ENCODE results near the gene NCOR1. TPM values are rescaled to one million over a fixed set of nuclear protein-coding genes. Genes with fewer than 3 reads are reported as not detected.

The NCOR1 gene
- total RNA-seq, 1 experiment from 2014 or later, result 54.2 TPM

DNA sequence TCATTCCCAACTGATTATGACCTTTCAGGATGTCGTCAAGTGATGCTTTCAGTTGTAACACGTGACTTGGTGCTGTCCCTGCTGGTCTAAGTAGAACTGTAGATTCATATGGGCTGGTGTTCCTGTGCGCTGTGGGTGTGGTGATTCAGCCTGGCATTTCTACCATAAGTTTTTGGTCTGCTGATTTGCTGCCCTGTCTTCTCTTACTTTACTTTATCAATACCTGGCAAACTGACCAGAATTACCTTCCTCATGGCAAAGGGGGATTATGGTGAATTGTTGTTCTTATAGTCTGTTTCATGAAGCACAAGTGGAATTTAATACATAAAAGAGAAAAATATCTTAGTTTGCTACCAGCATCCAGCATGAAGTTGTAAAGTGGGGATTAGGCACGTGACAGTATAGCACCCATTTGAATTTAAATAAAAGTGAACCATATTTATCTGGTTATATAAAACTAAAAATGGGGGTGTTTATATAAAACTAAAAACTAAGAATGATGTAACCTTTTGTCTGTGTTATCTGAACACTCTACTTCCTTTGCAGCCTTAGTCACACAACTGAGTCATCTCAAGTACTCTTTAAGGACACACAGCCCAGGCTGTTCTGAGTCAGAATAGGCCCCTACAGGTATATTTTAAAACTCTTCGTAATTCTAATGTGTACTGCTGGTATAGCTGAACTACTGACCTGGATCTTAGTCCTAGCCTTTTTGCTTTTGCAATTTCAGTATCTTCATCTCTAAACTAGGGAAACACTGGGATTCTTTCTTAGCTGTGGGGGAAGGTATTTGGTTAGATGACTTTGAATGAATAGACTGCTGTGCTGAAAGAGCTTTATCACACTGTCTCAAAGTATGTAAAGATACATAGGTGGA lies 187.4 kb downstream of the NCOR1 start:
- peak; percentile 89 for DNase-seq (ENCODE audit: low read depth)

DNA sequence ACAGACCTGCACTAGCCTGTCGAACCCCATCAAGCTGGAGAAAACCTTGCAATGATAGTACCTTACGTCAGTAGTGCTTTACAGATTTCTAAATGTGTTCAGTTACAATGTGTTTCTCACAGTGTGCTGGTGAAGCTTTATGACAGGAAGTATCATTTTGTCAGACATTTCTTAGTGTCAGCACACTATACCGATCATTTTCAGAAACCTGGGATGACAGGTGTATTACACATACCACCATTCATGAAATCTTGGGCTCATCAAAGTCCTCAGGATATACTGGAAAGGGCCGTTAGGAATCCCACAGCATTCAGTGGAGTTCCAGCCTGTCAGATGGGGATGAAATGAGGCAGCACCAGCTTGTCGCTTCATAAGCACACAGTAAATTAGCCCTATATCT lies 188.4 kb downstream of the NCOR1 start:
- no peak for DNase-seq (ENCODE audit: low read depth)

DNA sequence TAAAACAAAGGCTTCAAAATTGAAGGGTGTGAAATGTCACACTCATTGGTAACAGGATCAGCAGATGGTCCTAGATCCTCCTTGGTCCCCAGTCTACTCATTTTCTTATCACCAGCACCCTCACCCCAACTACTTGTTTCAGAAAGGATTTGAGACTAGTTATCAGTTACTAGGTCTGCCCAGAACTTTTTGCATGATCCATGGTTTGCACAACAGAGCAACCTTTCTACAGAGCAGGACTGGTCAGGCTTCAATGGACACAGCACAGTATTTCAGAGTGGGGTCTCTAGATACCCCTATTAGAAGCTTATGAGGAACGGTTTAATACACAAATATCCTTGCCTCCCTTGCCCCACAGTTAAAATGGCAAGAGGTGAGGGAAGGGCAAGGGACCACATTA lies 190.1 kb downstream of the NCOR1 start:
- no peak for DNase-seq (ENCODE audit: low read depth)

DNA sequence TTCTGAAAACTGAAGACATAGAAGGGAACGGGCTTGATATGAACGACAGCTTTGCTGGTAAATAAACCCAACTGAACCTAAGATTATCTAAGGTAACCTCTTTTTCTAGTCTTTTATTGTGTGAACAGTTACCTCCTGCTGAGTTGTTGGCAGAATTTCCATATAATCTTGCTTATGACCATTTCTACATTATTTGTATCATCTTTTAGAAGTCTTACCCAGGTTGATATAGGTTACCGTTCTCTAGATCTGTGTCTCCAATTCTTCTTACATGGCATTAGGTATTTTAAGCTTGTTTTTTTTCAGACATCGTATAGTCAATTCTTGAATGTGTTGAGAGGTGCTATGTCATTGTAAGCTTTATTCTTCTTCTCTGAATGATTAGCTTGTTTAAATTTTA lies 191.5 kb downstream of the NCOR1 start:
- DNase-seq (ENCODE audit: low read depth), result no peak

DNA sequence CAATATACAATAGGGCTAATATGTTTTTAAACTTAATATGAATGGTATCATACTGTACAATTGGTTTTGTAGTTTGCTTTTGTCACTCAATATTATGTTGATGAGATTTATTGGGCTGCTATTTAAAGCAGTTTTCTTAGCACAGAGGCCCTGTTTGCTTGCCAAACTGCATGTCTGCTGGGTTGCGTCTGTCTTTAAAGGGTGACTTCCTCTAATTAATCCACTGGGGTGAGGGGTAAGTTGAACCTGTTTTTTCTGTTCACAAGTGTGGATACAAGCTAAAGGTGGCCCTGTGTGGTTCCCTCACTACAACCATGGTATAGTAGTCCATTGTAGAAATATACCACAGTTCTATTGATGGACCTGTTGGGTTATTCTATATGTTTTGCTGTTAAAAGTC lies 196.0 kb downstream of the NCOR1 start:
- no peak for DNase-seq (ENCODE audit: low read depth)

DNA sequence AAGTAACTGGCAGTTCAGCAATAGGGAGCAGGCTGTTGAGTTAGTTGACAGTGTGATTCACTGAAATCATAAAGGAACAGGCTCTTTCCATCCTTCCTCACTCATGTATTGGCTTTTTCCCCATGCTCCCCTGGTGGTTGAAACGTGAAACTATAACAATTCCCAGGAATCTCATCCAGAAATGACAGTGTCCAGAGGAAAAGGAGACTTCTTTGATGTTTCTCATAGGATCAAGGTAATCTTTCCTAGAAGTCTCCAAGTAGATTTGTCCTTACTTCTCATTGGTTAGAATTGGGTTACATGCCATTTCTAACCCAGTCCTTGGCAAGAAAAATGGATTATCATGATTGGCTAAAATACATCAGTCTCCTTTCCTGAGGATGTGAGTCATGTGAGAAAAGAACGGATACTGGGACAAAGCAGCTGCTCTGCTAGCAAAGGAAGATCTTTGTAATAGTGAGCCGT lies 201.4 kb downstream of the NCOR1 start:
- DNase-seq (ENCODE audit: low read depth), result peak; percentile 72

DNA sequence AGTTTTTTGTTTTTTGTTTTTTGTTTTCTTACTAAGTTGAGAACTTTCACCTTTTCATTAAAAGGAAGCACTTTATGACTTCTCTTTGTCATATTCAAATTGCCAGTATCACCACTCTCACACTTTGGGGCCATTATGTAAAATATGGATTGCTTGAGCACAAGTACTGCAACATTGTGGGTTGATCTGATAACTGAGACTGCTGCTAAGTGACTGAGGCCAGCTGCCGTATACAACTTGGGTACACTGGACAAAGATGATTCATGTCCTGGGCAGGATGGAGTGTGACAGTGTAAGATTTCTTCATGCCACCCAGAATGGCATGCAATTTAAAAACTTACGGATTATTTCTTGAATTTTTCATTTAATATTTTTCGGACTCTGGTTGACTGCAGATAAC lies 207.9 kb downstream of the NCOR1 start:
- DNase-seq (ENCODE audit: low read depth), result no peak

DNA sequence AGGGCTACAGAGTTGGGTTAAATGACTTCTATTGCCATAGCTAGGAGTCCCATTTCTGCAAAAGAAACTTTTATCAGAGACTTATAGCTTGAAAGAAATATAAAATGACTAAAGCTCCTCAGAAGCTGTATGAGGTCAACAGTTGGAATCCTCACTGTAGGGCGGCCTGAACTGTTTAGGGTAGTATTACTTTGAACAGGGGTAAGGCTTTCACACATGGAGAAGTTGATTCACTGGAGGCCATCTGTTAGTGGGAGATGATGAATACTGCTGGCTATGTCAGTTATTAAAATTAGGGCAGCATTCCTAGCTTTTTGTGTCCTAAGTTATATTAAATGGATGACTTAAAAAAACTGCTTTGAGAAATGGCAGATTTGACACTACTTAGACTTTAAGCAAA lies 209.7 kb downstream of the NCOR1 start:
- DNase-seq (ENCODE audit: low read depth), result no peak

DNA sequence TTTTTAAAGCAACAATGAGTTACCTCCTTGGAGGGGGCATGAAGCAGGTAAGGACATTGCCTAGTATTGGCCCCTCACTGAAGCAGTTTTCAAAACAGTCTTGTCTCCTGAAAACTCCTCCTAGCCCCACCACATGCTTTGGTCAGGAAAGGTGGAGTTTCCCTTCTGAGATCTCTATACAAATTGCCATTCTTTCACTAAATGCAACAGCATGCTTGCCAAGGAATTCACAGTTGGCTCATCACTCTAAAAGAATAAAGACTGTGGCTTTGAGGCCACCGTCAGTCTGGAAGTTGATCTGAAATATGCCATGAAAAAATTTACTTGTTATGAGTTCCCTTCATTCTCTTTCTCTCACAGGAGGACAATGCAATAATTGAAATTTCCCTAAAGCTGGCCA lies 211.5 kb downstream of the NCOR1 start:
- no peak for DNase-seq (ENCODE audit: low read depth)

DNA sequence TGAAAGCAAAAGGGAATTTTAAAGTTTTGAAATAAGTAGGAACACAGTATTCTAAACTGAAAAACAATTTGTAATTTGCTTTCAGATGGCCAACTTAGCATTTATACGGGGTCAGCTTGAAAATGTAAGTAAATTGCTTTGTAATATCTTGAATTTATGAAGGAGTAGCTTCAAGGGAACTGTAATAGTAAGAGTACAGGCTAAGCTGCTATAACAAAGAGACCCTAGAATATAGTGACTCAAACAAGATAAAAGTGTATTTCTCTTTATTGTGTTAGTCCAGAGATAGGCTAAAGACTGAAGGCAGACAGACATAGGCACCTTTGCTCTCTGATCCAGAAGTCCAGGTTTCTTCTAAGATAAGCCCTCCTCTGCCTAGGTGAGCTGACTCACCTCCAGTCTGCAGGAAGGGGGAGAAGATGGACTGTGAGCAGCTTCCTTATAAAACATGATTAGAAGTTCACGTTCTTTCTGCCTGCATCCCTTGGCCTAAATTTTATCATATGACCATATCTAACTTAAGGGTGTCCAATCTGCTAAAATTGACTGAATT lies 212.6 kb downstream of the NCOR1 start:
- DNase-seq (ENCODE audit: low read depth), result no peak

DNA sequence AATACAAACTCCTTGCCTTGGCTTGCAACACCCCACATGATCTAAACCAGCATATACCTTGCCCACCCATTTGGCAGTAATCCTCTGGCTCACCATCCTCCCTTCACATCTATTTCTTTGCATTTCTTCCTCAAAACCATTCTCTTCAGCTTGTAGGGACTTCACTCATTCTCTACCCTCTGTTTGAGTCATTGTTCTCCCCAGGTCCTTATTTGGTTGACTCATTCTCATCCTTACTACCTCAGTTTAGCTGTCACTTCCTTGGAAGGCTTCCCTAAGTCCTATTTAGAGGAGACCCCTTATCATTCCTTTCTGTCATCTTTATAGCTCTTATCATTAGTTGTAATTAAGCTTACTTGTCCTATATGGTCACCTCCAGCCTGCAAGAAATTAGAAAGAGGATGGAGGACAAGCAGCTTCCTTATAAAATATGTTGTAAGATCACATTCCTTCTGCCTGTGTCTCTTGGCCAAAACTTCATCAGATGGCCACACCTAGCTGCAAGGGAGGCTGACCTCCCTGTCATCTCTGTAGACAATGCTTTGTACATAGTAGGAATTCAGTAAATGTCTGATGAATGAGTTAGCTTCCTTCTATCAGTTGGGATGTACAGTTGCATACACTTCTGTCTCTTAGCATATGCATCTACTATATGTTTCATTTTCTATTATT lies 214.0 kb downstream of the NCOR1 start:
- no peak for DNase-seq (ENCODE audit: low read depth)

DNA sequence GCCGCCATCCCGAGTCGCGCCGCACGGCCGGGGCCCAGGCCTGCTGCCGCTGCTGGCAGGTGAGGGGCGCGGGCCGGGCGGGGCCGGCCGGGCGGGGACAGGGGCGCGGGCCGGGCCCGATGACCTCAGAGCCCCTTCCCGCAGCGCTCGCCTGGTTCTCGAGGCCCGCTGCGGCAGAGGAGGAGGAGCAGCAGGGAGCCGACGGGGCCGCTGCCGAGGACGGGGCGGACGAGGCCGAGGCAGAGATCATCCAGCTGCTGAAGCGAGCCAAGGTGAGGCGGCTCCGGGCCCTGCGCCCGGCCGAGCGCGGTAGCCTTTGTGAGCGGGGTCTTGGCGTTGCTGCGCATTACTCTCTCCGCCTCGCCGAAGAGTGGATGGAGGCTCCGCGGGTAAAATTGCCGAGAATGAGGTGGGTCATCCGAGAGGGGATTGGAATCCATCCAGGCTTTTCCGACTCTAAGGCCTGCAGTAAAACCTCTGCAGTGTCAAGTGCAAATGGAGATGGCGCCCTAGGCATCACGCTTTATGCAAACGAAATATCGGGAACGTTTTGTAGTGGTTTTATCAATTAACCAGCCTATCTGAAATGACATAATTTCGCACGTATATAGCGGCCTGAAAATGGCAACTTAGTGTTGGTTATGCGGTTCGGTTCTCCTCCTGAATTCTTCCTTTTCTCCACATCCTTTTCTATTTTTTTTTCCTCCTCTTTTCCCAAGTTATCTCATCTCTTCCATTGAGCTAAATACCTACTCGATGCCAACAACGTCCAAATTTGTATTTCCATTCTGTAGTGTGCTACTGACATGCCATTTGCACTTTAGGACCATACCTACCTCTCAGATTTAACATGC lies 215.1 kb downstream of the NCOR1 start:
- DNase-seq (ENCODE audit: low read depth), result peak; percentile 36

DNA sequence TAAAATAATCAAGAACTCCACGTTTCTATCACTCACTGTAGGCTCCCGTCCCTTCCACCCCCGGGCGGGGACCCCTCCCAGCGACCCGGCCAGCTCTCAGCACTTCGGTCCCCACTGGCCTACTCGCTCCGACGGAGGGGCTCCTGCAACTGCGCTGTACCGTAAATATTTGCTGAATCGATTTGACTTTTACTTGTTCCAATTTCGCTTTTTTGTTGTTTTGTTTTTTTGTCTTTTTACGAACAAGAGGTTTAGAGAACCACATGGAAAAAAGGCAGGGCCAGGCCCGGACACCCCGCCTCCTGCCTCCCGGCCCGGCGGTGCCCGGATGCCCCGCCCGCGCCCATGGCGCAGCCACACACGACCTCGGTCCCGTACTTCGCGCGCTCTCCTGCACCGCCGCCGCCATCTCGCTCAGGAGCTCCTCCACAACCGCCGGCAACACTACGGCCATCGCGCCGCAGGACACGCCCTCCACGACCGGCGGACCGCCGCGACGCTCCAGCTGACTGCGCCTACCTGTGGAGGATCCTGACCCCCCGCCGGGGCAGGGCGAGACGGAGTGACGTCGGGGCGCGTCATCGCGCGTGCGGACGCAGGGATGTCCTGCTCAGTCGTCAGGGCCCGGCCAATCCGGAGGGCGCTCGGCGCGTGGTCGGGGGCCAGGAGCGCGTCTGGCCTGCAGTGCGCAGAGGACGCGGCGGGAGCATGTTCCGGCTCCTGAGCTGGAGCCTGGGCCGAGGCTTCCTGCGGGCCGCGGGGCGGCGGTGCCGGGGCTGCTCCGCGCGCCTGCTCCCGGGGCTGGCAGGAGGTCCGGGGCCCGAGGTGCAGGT lies 216.0 kb downstream of the NCOR1 start, which contains the start of the genes TTC19 and ZSWIM7:
Gene TTC19 (plus strand): TSS at position 684 of the 833 bp plus-strand sequence. CDS start 25 bp downstream, at position 709.
Gene ZSWIM7 (minus strand): TSS at position 564 of the 833 bp plus-strand sequence. CDS start 110 bp downstream, at position 454.
- peak; percentile 91 for DNase-seq (ENCODE audit: low read depth)

DNA sequence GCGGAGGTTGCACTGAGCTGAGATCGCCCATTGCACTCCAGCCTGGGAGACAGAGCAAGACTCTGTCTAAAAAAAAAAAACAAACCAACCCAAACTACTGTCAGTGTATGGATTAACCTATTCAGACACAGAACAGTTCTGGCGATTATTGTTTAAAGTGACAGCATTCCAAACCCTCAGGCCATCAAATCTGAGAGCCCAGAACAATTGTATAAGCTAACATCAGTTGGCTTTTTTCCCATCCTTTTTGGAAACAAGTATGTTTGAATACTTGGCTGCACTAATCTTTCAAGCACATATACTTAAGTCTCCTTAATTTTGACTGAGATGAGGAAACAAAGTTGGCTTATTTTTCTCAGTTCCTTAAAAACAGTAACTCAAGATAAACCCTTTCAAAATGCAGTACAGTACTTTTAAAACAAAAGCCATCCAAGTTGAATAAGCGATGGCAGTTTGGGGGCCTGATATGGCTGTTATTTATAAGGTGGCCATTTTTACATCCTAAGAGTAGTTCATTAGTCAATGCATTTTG lies 217.2 kb downstream of the NCOR1 start:
- DNase-seq (ENCODE audit: low read depth), result no peak

DNA sequence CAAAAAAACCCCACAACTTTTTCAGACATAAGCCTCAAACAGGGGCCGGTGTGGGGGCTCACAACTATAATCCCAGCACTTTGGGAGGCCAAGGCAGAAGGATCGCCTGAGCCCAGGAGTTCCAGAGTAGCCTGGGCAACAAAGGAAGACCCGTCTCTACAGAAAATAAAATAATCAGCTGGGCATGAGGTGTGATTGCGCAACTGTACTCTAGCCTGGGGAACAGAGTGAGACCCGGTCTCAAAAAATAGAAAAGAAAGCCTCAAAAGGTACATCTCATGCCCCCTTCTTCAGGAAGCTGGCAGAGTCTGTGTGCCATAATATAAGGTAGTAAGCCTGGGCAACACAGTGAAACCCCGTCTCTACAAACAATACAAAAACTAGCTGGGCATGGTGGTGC lies 219.0 kb downstream of the NCOR1 start:
- no peak for DNase-seq (ENCODE audit: low read depth)

DNA sequence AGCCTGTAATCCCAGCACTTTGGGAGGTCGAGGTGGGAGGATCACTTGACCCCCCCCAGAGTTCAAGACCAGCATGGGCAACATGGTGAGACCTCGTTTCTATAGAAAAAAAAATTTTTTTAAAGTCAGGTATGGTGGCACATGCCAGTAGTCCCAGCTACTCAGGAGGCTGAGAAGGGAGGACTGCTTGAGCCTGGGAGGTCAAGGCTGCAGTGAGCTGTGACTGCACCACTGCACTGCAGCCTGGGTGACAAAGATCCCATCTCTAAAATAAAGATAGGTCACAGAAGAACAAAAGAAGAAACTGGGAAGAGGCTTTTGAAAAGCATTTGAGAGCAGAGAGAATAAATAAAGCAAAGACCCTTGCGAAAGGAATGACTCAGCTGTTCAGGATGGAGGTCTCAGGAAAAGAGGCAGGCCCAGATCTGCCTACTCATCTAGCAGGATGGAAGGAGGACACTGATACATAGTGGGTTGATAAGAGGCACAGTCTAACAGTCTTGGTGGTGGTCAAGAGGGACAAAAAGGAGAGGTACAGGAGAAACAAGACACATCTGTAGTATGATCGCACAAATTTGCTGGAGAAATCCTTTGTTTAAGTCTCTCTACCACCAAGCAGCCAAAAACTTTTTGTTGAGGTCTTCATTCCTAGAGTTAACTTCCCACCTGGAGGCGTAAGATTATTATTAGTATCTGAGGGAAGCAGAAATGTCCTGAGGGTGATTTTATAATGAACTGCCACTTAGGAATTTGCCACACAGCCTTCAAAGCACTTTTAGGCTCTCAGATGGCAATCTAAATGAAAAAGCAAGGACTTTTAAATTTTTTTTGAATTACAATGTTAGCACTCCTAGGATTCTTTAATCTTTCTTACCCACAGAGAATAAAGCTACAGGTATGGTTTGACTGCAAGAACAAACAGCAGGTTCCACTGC lies 233.4 kb downstream of the NCOR1 start:
- DNase-seq (ENCODE audit: low read depth), result peak; percentile 46

DNA sequence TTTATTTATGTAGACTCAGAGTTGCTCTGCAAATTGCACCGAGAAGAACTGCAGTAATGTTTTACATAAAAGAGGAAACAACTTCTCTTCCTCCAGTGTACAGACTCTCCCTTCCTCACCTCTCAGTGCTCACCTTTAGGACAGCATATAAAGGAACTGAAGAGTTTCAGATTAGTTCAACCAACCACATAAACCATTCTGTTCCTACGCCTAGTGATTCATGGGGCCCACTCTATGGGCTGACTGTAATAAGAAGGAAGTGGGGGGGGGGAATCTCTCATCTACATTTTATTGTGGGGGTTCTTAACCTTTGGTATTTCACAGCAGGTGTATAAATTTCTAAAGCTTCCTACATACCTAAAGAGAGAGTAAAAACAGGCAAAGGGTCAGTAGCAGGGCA lies 234.1 kb downstream of the NCOR1 start:
- no peak for DNase-seq (ENCODE audit: low read depth)
